22Rv1 (cell line): ENCODE results near the gene ANKRD33.

Experiments
- H3K27ac ChIP-seq: fragments of 450-650 bp; 2 replicates; pipeline ENCODE4 v1.5.1; 2017
- ZFX ChIP-seq: fragments of 450-650 bp; IDR thresholded peaks from 2 replicates; pipeline ENCODE4 v1.6.1; 2017; ENCODE audit warnings: antibody characterized with exemption, borderline replicate concordance
- TF ChIP-seq, protein P1 (sequence below): fragments of 450-650 bp; IDR thresholded peaks from 2 replicates; pipeline ENCODE4 v1.5.1; 2017; ENCODE audit warnings: mild to moderate bottlenecking

ANKRD33 gene

GRCh38 chr12:51867371-51867770 is 20.5 kb upstream of the ANKRD33 start:
- TF ChIP-seq ZFX = no peak
- TF ChIP-seq, protein P1, sequence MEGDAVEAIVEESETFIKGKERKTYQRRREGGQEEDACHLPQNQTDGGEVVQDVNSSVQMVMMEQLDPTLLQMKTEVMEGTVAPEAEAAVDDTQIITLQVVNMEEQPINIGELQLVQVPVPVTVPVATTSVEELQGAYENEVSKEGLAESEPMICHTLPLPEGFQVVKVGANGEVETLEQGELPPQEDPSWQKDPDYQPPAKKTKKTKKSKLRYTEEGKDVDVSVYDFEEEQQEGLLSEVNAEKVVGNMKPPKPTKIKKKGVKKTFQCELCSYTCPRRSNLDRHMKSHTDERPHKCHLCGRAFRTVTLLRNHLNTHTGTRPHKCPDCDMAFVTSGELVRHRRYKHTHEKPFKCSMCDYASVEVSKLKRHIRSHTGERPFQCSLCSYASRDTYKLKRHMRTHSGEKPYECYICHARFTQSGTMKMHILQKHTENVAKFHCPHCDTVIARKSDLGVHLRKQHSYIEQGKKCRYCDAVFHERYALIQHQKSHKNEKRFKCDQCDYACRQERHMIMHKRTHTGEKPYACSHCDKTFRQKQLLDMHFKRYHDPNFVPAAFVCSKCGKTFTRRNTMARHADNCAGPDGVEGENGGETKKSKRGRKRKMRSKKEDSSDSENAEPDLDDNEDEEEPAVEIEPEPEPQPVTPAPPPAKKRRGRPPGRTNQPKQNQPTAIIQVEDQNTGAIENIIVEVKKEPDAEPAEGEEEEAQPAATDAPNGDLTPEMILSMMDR = no peak
- H3K27ac ChIP-seq = no peak overlapping the region

DNA sequence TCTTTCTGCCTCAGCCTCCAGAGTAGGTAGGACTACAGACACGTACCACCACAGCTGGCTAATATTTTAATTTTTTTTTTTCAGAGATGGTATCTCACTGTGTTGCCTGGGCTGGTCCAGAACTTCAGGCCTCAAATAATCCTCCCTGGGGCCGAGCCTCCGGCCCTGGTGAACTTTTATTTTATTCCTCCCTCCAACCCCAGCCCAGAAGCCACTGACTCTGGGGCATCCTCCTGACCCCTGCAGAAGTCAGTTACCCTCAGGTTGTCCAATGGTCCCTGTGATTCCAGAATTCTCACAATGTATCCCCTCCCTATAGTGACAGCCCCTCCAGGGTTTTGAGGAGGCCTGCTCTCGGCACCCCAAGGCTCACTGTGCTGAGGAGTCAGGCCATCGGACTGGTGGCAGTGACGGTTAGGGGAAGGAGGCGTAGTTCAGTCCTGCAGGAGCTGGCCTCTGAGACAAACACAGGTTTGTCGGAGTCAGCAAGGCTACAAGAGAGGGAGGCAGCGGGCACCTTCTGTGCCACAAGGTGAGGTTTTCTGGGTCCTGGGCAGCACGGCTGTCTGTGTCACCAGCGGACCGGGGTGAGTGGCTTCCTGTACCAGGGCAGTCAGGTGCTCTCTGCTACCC is 20.0 kb upstream of the ANKRD33 start:
- H3K27ac ChIP-seq = no peak overlapping the region
- TF ChIP-seq, protein P1 = no peak
- TF ChIP-seq ZFX = no peak

DNA sequence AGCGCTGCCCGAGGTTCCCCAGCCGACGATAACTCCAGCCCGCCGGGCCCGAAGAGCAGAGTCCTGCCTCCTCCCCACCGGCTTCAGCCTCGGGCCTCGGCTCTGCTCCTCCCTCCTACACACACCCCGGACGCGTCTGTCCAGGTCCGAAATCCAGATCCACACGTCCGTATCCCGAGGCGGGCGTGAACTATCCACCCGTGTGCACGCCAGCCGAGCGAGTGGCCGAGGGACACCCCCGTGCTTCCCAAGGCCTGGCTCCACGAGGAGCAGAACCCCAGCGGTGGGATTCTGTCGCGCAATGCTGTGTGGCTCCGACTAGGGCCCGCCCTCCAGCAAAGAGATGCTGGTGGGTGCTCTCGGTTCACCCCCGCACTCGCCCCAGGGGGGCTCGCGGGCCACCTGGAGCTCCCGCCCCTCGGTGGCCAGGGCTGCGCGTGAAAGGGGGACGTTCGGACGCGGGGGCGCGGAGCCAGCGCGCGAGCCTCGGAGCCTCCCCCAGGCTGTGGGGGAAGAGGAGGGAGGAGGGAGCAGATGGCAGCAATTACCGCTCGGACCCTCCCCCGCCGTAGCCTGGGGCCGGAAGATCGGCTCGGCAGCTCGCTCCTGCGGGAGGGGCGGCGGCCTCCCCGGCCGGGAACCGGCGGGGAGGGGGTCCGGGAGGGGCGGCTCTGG is 18.9 kb upstream of the ANKRD33 start:
- TF ChIP-seq, protein P1 = no peak
- no peak for TF ChIP-seq ZFX
- no peak overlapping the region for H3K27ac ChIP-seq

DNA sequence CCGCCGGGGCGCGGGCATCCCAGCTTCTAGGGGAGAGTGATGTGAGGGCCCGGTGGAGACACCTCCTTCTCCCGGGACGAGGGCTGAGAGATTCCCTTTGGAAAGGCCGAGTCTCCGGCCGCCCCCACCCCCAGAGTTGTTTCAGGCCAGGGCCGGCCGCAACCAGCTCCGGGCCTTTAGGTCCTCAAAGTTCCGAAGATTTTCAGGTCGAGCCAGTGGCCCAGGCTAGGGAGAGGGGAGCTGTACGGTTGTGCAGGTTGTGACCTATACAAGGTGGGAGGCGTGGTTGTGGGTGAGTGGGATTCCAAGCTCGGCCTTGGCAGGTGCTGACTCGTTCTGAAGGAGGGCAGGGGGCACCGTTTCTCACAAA is 18.4 kb upstream of the ANKRD33 start:
- TF ChIP-seq, protein P1 = no peak
- no peak for TF ChIP-seq ZFX

DNA sequence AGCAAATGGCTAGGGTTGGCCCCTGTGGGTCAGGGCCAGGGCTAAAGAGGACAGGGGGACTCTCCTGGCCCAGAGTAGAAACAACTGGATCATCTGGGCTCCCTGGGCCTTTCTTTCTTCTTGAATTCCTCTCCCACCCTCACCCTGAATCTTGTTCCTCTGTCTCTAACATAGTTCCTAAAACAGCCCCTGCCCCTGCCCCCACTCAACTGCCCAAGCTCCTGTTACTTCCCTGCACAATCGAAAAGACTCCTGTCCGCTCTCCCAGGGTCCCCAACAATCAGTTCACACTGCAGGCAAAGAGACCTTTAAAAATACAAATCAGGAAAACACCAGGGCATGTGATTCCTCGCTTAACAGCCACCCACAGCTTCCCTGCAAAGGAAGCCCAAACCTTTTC is 18.0 kb upstream of the ANKRD33 start:
- TF ChIP-seq ZFX = no peak
- TF ChIP-seq, protein P1 = no peak

More for the DNA sequence above, 18.4 kb upstream of the ANKRD33 start:
- no peak overlapping the region for H3K27ac ChIP-seq

DNA sequence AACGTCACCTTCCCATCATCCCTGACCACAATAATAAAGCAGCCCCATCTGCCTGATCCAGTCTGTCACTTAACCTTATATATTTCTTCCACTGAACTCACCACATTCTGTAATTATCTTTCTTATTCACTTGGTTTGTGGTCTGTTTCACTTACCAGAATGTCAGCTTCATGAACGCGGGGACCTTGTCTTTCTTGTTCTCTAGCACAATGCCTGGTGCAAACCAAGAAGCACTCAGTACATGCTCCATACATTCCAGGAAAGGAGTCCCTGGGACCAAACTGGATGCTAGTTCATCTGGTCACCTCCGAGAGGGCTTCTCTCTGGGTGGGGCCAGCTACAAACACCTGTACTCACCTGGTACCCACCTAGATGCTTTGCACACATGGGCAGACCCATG is 17.4 kb upstream of the ANKRD33 start:
- TF ChIP-seq ZFX = no peak
- TF ChIP-seq, protein P1 = no peak

More for the DNA sequence above, 18.0 kb upstream of the ANKRD33 start:
- H3K27ac ChIP-seq = no peak overlapping the region

GRCh38 chr12:51871126-51871525 is 16.8 kb upstream of the ANKRD33 start:
- TF ChIP-seq ZFX = no peak
- TF ChIP-seq, protein P1 = no peak
- no peak overlapping the region for H3K27ac ChIP-seq

More for the DNA sequence above, 17.4 kb upstream of the ANKRD33 start:
- no peak overlapping the region for H3K27ac ChIP-seq
